SK-N-SH treated with all-trans-retinoic acid at 6 μM for 48 hours (cell line): ENCODE results near the gene POLR2I.

Experiments
- ARNTL ChIP-seq: fragments of 450-650 bp; formaldehyde crosslinking; IDR thresholded peaks from 2 replicates; pipeline ENCODE4 v1.5.0; 2020; ENCODE audit warnings: low read depth, mild to moderate bottlenecking, moderate library complexity, borderline replicate concordance
- CREB5 ChIP-seq: fragments of 250-450 bp; sonication (Bioruptor Pico); IDR thresholded peaks from 2 replicates; pipeline ENCODE4 v1.5.1; 2020; ENCODE audit warnings: low read depth, mild to moderate bottlenecking, moderate library complexity
- CSDC2 ChIP-seq: fragments of 250-450 bp; sonication (Bioruptor Pico); IDR thresholded peaks from 2 replicates; pipeline ENCODE4 v1.5.0; 2020; ENCODE audit warnings: mild to moderate bottlenecking, moderate library complexity
- PATZ1 ChIP-seq: fragments of 250-450 bp; sonication (Bioruptor Pico); IDR thresholded peaks from 2 replicates; pipeline ENCODE4 v1.8.0; 2020; ENCODE audit warnings: mild to moderate bottlenecking, moderate library complexity, borderline replicate concordance
- SNAI2 ChIP-seq: fragments of 250-450 bp; sonication (Bioruptor Pico); IDR thresholded peaks from 2 replicates; pipeline ENCODE4 v1.5.0; 2020; ENCODE audit warnings: mild to moderate bottlenecking, moderate library complexity
- ZFP30 ChIP-seq: fragments of 450-650 bp; formaldehyde crosslinking; IDR thresholded peaks from 2 replicates; pipeline ENCODE4 v1.5.0; 2022; ENCODE audit warnings: mild to moderate bottlenecking, moderate library complexity
- ZNF565 ChIP-seq: fragments of 450-650 bp; formaldehyde crosslinking; conservative IDR thresholded peaks from 2 replicates; pipeline ENCODE4 v1.5.0; 2020; ENCODE audit warnings: low read depth, mild to moderate bottlenecking, moderate library complexity

GRCh38 chr19:36093687-36094086 lies 21.0 kb downstream of the POLR2I start:
- TF ChIP-seq SNAI2 (CRISPR knock-in tag) (no peak), CREB5 (no peak), ZFP30 (CRISPR knock-in tag) (no peak), CSDC2 (CRISPR knock-in tag) (no peak), ZNF565 (CRISPR knock-in tag) (no peak), PATZ1 (CRISPR knock-in tag) (no peak), ARNTL (CRISPR knock-in tag) (no peak)
